ENCODE results near the gene NFKBIA. TPM values are rescaled to one million over a fixed set of nuclear protein-coding genes. Genes with fewer than 3 reads are reported as not detected.

Gene NFKBIA
- polyA plus RNA-seq, 6 donors from 2014 or later: 570 to 1,223 (median 765) TPM

Other genes starting within 250 kb of the NFKBIA start
- gene PSMA6, start 112.4 kb downstream of the NFKBIA start, polyA plus RNA-seq (ENCODE audit: low read depth in 6 of 6): 100 to 1,000 TPM; 216 to 373 (median 267) TPM
- not detected for gene INSM2, start 129.4 kb upstream of the NFKBIA start, polyA plus RNA-seq (ENCODE audit: low read depth in 6 of 6)